Nephron progenitor cell (in vitro differentiated cells): ENCODE data around the gene ETF1.

Experiments
- DNase-seq: peaks from one replicate; pipeline ENCODE4 v3.0.0; 2021
- H3K27ac Mint-ChIP-seq: 2 replicates; pipeline ENCODE4 v1.8.0; 2021; ENCODE audit warnings: mild to moderate bottlenecking, moderate library complexity, mixed read lengths
- H3K27me3 Mint-ChIP-seq: 2 replicates; pipeline ENCODE4 v1.8.0; 2021; ENCODE audit warnings: mild to moderate bottlenecking, low read depth, mixed read lengths; ENCODE audit not compliant: poor library complexity
- H3K36me3 Mint-ChIP-seq: 2 replicates; pipeline ENCODE4 v1.8.0; 2021; ENCODE audit warnings: low read depth, mixed read lengths
- H3K4me1 Mint-ChIP-seq: 2 replicates; pipeline ENCODE4 v1.8.0; 2021; ENCODE audit warnings: mixed read lengths
- H3K4me3 Mint-ChIP-seq: 2 replicates; pipeline ENCODE4 v1.8.0; 2021; ENCODE audit warnings: mild to moderate bottlenecking, moderate library complexity, mixed read lengths
- H3K9me3 Mint-ChIP-seq: 2 replicates; pipeline ENCODE4 v1.8.0; 2021; ENCODE audit warnings: mild to moderate bottlenecking, moderate library complexity, mixed read lengths
- TF ChIP-seq, protein P1 (sequence below): fragments of 200-600 bp; sonication (generic); IDR thresholded peaks from 2 replicates; pipeline ENCODE4 v1.5.0; 2021; ENCODE audit warnings: antibody characterized with exemption

ETF1 gene

GRCh38 chr5:138542956-138543729 is at the start of gene ETF1:
Gene ETF1 (minus strand): TSS chr5:138543236. CDS start chr5:138542918, 318 bp downstream.
- H3K4me3 Mint-ChIP-seq: peak within 1 kb of the TSS; percentile 98
- TF ChIP-seq, protein P1, sequence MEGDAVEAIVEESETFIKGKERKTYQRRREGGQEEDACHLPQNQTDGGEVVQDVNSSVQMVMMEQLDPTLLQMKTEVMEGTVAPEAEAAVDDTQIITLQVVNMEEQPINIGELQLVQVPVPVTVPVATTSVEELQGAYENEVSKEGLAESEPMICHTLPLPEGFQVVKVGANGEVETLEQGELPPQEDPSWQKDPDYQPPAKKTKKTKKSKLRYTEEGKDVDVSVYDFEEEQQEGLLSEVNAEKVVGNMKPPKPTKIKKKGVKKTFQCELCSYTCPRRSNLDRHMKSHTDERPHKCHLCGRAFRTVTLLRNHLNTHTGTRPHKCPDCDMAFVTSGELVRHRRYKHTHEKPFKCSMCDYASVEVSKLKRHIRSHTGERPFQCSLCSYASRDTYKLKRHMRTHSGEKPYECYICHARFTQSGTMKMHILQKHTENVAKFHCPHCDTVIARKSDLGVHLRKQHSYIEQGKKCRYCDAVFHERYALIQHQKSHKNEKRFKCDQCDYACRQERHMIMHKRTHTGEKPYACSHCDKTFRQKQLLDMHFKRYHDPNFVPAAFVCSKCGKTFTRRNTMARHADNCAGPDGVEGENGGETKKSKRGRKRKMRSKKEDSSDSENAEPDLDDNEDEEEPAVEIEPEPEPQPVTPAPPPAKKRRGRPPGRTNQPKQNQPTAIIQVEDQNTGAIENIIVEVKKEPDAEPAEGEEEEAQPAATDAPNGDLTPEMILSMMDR: no peak
- H3K4me1 Mint-ChIP-seq: peaks cover 54% of the 10 kb centered on the region

GRCh38 chr5:138588013-138588788 is 45.2 kb upstream of the ETF1 start:
- DNase-seq: no peak
- Mint-ChIP-seq H3K4me3 (no peak overlapping the region), H3K4me1 (peaks cover 19% of the 10 kb centered on the region), H3K36me3 (peaks cover 5% of the 10 kb centered on the region), H3K27ac (no peak overlapping the region), H3K27me3 (peaks cover 3% of the 10 kb centered on the region), H3K9me3 (peaks cover 3% of the 10 kb centered on the region)
- TF ChIP-seq, protein P1: no peak

More at GRCh38 chr5:138542956-138543729, at the start of gene ETF1:
- H3K9me3 Mint-ChIP-seq: no peaks in the 10 kb centered on the region
- peak within 1 kb of the TSS; percentile 99 for H3K27ac Mint-ChIP-seq
- H3K27me3 Mint-ChIP-seq: no peaks in the 10 kb centered on the region
- peaks cover 19% of the 10 kb centered on the region for H3K36me3 Mint-ChIP-seq
- DNase-seq: peak; percentile 99

GRCh38 chr5:138585157-138585556 is 42.1 kb upstream of the ETF1 start:
- H3K9me3 Mint-ChIP-seq: peaks cover 3% of the 10 kb centered on the region
- H3K4me1 Mint-ChIP-seq: peaks cover 14% of the 10 kb centered on the region
- no peak overlapping the region for H3K4me3 Mint-ChIP-seq
- DNase-seq: no peak
- H3K36me3 Mint-ChIP-seq: peaks cover 5% of the 10 kb centered on the region
- no peak overlapping the region for H3K27ac Mint-ChIP-seq
- peaks cover 3% of the 10 kb centered on the region for H3K27me3 Mint-ChIP-seq
- TF ChIP-seq, protein P1: no peak

GRCh38 chr5:138583984-138584637 is 41.1 kb upstream of the ETF1 start:
- H3K27ac Mint-ChIP-seq: no peak overlapping the region
- TF ChIP-seq, protein P1: no peak
- H3K27me3 Mint-ChIP-seq: peaks cover 3% of the 10 kb centered on the region
- peaks cover 5% of the 10 kb centered on the region for H3K36me3 Mint-ChIP-seq
- H3K4me1 Mint-ChIP-seq: peaks cover 14% of the 10 kb centered on the region
- no peak for DNase-seq
- peaks cover 3% of the 10 kb centered on the region for H3K9me3 Mint-ChIP-seq
- H3K4me3 Mint-ChIP-seq: no peak overlapping the region

DNA sequence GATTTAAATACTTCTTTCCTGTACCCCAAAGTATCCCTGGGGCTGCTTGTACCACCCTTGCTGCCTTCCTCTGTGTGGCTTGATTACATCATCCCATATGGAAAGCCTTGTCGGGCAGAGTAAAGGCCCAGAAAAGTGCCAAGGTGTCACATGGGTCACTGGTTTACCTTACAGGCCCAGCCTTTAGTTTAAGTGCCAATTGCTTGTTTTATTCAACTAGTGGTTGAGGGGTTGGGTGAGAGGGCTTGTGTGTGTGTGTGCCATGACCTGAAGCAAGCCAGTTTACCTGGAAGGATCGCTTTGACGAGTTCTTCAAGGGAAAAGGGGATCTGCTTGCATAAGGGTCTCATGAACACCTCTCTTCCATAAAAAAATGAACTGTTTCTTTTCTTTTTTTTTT is 39.9 kb upstream of the ETF1 start:
- no peak overlapping the region for H3K4me3 Mint-ChIP-seq
- H3K27me3 Mint-ChIP-seq: no peaks in the 10 kb centered on the region
- peaks cover 5% of the 10 kb centered on the region for H3K36me3 Mint-ChIP-seq
- no peak for DNase-seq
- TF ChIP-seq, protein P1: no peak
- peaks cover 14% of the 10 kb centered on the region for H3K4me1 Mint-ChIP-seq
- H3K27ac Mint-ChIP-seq: no peak overlapping the region
- H3K9me3 Mint-ChIP-seq: peaks cover 3% of the 10 kb centered on the region
